ENCODE measurements around the gene CERS4.
"Not testable (repeated sequence)": the region's sequence is repeated elsewhere in the genome, so short reads cannot be mapped to it uniquely, and the experiment has no call there.

CERS4 gene

DNA sequence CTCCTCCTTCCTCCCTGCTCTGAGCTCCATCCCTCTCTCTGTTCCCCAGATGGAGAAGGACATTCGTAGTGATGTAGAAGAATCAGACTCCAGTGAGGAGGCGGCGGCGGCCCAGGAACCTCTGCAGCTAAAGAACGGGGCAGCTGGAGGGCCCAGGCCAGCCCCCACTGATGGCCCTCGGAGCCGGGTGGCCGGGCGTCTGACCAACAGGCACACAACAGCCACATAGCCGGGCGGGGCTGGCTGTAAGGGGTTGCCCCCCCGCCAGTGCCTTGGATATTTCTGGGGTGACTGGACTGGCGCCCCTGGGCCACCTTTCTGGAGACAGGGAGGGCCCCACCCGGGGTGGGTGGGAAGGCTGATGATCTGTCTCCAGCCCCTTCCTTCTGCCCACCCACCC, 52.7 kb downstream of the CERS4 start:
- no peak for DNase-seq (ENCODE audit: low read depth in 2 of 2)

DNA sequence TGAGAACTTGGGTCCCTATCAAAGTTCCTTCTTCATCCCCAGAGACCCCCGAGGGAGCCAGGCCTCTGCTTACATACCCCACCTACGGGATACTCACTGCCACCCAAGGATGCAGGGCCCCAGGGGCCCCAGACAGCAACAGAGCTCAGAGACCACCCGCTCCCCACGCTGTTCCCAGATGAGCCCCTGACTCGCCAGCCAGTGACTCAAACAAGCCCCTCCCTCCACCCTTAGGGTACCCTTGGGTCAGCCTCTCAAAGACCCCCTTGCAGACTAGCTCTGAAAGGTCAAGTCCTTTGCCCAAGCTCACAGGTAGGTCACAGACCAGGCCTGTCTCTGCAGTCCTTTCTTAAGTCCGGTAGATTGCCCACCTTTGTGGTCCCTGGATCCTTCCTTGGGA, 53.3 kb downstream of the CERS4 start:
- no peak for DNase-seq (ENCODE audit: low read depth in 2 of 2)

DNA sequence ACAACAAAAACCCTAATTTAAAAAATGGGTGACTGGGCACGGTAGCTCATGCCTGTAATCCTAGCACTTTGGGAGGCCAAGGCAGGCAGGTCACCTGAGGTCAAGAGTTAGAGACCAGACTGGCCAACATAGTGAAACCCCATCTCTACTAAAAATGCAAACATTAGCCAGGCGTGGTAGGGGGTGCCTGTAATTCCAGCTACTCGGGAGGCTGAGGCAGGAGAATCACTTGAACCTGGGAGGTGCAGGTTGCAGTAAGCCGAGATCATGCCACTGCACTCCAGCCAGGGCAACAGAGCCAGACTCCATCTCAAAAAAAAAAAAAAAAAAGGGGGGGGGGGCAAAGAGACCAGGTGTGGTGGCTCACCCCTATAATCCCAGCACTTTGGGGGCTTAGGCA, 55.1 kb downstream of the CERS4 start:
- not testable (repeated sequence) for DNase-seq (ENCODE audit: low read depth in 2 of 2)

DNA sequence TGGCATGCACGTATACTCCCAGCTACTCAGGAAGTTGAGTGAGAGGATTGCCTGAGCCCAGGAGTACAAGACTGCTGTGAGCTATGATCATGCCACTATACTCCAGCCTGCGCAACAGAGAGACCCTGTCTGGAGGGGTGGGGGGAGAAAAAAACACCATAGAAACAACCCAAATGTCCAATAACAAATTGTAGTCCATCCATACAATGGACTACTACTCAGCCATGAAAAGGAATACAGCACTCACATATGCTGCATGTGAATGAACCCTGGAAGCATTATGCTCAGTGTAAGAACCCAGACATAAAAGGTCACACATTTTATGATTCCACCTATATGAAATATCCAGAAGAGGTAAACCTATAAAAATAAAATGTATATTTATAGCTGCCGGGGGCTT, 56.7 kb downstream of the CERS4 start:
- no peak for DNase-seq (ENCODE audit: low read depth in 2 of 2)

DNA sequence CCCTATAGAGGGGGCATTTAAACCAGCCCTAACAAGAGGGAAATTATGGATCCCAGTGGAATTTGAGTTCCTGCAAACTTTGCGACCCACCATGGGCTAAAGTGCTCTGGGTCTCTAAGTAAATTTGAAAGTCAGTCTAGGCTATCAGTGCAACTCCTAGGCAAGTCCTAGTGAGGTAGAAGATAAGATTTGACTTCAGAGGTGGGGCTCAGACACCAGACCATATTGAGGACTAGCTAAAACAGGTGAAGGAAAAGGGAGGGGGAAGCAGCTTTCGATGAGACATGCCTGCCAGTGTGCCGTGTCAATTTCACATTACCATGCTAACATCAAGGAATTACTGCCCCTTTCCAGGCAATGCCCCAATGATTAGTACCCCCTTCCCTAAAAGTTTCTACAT, 60.6 kb downstream of the CERS4 start:
- DNase-seq (ENCODE audit: low read depth in 2 of 2), result no peak

DNA sequence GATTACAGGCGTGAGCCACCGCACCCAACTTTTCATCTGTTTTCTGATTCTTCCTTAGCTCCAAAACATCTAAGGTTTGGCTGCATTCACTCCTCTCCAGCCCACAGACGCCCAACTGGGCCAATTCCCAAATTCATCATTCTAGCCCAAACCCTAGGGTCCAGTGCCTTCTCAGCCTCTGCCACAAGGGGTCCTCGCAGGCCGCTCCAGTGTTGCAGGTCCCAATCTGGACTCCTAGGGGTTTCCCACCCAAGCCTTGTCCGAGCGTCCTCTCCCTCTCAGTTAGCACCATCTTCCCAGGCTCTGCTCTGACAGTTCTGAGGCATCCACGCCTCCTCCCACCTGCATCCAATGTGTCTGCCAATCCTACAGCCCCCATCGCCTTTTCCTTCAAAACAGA, 67.3 kb downstream of the CERS4 start:
- DNase-seq (ENCODE audit: low read depth in 2 of 2), result not testable (repeated sequence)

DNA sequence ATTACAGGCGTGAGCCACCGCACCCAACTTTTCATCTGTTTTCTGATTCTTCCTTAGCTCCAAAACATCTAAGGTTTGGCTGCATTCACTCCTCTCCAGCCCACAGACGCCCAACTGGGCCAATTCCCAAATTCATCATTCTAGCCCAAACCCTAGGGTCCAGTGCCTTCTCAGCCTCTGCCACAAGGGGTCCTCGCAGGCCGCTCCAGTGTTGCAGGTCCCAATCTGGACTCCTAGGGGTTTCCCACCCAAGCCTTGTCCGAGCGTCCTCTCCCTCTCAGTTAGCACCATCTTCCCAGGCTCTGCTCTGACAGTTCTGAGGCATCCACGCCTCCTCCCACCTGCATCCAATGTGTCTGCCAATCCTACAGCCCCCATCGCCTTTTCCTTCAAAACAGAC, 82.2 kb downstream of the CERS4 start:
- not testable (repeated sequence) for DNase-seq (ENCODE audit: low read depth in 2 of 2)

DNA sequence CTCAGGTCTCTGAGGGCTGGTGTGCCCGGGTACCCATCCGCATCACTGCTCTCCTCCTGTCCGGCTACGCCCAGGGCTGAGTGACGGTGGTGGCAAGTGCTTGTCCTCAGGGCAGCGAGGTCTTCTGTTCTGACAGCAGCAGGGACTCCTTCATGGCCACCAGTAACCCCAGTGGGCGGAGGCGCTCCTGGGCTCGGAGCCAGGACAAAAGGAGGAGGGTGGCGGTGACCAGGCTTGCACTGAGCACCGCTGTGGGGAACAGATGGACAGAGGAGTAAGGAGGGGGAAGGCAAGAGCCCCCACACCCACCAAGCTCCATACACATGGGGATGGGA, 93.2 kb downstream of the CERS4 start:
- no peak for DNase-seq (ENCODE audit: low read depth in 2 of 2)

DNA sequence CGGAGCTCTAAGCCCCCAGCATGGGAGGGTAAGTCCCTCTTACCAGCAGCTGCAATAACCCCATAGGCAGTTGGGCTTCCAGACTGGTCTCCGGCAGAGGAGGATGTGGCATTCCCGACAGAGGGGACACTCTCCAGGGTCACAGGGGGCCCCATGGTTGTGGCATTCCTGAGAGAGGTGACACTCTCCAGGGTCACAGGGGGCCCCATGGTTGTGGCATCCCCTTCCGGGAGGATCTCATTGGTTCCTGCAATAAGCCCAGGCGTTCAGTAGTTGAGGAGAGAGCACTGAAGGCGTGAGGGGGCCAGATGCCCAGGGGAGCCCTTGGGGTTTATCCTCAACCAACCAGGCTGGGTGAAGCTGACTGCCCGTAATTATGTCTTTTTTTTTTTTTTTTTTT, 93.6 kb downstream of the CERS4 start:
- DNase-seq (ENCODE audit: low read depth in 2 of 2), result no peak

DNA sequence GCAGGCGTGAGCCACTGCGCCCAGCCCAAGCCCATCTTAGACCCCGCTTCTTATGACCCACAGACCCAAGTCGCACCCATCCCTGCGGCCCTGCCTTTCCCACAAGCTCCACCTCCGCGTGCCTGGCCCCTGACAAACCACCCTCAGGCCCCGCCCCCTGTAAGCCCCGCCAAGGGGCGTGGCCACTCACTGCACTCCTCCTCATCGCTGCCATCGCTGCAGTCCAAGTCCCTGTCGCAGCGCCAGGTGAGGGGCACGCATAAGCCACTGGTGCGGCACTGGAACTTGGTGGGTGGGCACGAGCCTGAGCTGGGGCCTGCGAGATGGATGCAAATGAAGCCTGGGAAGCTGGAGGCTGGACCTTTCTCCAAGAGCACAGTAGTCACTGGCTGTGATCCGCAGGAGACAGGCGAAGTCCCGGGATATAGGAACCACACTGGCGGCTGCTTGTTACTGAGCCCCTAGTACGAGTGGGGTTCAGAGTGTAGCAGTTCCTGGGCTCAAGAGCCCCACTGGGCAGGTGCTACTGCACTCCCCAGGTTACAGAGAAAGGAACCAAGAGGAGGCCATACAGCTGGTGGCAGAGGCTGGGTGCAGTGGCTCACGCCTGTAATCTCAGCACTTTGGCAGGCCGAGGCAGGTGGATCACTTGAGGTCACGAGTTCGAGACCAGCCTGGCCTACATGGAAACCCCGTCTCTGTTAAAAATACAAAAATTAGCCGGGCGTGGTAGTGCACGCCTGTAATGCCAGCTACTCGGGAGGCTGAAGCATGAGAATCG, 95.9 kb downstream of the CERS4 start:
- DNase-seq (ENCODE audit: low read depth in 2 of 2), result no peak

DNA sequence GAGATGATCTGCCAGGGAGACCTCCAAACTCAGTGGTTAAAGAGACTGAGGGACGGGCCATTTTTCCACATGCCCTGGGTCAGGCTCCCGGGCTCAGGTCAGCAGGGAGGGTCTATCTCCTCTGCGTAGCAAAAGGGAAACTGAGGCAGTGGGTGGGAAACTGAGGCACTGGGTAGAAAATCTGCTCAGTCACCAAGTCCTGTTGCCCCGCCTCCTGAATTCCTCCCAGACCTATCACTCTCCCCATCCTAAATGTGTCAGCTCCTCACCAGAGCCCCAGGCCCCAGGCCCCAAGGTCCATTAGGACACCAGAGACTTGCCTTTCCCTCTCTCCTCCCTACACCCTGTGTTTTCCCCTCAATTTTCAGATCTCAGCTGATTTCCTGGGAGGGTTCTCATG, 96.6 kb downstream of the CERS4 start:
- no peak for DNase-seq (ENCODE audit: low read depth in 2 of 2)

DNA sequence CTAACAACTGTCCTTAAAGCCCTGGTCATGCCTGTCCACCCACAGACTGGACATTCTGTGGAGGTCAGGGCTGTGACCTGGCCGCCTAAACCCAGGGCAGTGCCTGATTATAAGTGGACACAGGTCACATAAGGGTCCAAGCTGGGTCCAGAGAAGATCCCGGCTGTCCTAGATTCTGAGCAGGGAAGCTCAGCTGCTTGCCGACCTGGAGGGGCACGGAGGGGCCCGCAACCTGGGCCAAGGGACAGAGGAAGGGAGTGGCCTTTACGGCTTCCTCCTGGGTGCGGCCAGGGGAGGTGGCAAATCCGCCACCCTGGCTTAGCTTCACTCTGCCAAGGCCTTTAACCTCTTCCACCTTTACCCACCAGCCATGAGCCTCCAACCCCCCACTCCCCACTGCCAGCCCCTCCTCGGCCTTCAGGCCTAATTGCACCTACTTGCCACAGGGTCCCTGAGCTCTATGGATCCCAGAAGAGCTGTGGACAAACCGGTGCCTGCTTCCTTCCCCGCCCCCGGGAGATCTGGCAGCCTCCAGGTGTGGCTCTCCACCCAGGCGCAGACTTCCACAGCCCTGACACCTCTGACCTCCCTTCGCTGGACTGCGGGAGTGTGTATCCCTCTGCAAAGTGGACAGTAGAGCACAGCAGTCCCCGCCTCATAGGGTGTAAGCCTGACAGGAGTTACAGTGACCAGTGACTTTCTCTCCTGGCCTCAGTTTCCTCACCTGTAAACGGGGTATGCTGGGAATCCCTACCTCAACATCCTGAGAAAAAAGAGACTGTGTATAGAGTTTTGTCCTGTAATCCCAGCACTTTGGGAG, 97.3 kb downstream of the CERS4 start:
- DNase-seq (ENCODE audit: low read depth in 2 of 2), result no peak

DNA sequence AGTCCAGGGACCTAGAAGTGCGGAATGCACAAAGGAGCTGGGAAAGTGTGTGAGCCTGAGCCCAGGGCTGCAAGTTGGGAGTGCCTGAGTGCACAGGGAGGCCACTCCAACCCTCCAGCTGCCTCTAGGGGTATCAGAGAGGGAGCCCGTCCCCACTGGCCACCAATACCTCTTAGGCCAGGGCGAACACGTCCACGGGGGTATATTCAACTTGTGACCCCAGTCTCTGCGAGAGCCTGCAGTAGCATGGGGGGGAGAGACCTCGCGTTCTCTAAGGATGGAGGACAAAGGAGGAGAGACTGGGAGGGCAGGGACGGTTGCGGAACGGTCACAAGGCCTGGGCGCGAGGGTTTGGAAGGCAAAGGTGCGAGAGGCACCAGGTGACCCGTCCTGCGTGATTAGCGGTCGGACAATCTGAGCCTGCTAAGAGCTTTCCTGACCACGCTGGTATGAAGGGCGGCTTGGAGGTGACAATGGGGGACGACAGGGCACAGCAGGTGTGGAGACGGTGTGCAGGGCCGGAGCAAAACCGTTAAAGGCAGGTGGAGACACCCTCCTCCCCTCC, 98.3 kb downstream of the CERS4 start:
- no peak for DNase-seq (ENCODE audit: low read depth in 2 of 2)

DNA sequence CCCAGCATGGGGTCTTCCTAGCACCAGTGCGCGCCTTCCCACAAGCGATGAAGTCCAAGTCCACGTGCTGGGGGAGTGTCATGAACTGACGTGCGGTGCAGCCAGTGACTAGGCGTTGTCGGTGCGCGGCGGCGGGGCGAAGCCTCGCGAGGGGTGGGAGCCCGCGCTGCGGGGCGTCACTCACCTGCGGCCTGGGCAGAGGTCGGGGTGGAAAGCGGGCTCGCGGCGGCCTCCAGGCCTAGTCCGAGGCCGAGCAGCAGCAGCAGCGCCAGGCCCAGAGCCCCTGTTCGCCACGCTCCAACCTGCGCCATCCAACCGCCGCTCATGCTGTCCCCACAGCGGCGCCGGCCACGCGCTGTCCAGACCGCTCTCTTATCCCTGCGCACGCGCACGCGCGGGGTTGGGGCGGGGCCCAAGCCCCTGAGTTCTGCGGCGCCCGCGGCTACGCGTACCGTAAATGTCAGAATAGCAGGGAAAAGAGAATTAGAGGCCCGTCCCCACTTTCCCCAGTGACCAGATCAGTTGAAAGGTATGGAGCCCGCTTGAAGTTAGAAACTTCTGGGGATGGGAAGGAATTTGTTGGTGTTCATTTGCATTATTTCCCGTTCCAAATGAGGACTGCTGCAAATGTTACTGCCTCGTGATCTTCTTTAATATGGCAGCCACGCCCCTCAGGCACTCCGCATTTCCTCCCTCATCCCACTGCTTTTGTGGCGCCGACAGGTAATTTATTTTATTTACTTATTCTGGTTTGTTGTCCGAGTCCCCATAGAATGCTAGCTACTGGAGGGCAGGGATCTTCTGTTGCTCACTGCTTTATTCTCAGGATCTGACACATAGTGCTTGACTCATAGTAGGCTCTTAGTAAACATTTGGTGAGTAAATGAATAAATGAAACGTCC, 99.0 kb downstream of the CERS4 start, which contains the start of gene CD320:
TSS of gene CD320 (minus strand) at position 394 of the 902 bp plus-strand sequence. CDS start at position 326, 68 bp downstream.
- peak; percentile 68 to 79 for DNase-seq (ENCODE audit: low read depth in 2 of 2)

DNA sequence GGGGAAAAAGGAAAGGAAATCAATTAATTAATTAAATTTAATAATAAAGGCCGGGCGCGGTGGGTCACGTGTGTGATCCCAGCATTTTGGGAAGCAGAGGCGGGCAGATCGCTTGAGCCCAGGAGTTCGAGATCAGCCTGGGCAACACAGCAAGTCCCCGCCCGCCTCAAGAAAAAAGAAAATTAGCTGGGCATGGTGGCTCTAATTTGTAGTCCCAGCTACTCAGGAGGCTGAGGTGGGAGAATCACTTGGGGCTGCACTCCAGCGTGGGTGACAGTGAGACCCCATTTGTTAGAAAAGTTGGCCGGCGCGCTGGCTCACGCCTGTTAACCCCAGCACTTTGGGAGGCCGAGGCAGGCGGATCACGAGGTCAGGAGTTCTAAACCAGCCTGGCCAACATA, 99.7 kb downstream of the CERS4 start:
- no peak for DNase-seq (ENCODE audit: low read depth in 2 of 2)

DNA sequence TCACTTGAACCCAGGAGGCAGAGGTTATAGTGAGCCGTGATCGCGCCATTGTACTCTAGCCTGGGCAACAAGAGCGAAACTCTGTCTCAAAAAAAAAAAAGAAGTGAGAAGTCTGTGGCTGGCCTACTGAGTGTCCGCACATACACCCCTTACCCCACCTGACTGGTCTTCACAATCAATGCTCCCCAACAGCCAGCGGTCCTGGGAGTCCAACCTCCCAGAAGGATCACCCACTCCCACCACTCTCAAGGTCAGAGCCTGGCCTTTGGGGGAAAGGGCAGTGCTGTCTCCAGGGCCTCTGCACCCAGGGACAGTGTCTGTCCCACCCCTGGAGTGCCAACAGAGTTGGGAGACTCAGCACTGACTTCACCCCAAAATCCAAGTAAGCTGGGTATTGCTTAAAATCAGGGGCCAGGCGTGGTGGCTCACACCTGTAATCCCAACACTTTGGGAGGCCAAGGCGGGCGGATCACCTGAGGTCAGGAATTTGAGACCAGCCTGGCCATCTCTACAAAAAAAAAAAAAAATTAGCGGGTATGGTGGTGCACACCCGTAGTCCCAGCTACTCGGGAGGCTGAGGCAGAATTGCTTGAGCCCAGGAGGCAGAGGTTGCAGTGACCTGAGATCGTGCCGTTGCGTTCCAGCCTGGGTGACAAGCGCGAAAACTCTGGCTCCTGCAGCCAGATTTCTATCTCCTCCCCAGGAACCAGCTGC, 101.3 kb downstream of the CERS4 start:
- no peak for DNase-seq (ENCODE audit: low read depth in 2 of 2)

DNA sequence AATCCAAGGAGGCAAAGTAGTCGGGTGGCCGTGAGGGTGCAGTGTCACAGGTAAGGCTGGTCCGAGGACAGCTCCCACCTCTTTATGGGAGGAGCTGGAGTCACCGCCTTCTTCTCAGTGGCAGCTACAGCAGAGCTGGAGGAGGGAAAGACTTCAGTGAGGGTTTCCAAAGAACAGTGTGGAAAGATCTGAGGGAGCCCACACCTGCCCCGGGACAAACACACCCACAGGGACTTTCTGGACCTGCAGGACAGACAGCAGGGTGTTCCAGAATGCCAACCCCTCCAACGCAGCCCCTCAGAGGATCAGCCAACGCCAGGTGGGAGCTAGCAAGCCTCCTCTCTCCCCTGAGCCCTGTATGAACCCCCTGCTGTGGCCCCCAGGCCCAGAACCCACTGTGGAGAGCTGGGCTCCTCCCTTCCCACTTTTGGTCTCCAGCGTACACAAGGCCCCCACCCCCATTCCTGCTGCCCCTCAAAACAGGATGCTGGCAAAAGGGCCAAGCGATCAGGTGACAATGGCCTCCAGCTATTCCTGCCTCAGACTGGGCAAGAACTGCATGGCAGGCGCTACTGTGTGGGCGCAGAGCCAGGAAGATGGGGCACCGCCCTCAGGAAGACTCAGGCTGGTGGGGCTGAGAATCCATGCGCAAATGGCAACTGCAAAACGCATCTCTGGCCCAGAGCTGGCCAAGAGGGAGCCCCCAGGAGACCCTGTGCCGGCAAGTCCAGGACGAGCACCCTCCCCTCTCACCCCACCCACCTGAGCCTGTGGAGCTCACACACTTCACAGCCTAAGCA, 102.5 kb downstream of the CERS4 start:
- no peak for DNase-seq (ENCODE audit: low read depth in 2 of 2)

All from stimulated activated CD8-positive, alpha-beta memory T cell treated with anti-CD3 and anti-CD28 coated beads, Interleukin-7, amount 100 ng/mL, for 4 hours (primary cell).